Thyroid gland (tissue), 4 donors: ENCODE results near the gene CCK. TPM values are rescaled to one million over a fixed set of nuclear protein-coding genes. Genes with fewer than 3 reads are reported as not detected.

Experiments
- DNase-seq, 2 donors: peaks; one replicate each; pipeline ENCODE4 v3.0.0-alpha.2; 2019
- H3K27ac ChIP-seq, 3 donors: fragments of 200-600 bp; sonication (generic); 1 replicate in 2 of 3; 2 replicates in 1 of 3; pipeline ENCODE4 v1.5.1; 2016 to 2019; ENCODE audit warnings: mild to moderate bottlenecking in 1 of 3, moderate library complexity in 1 of 3
- H3K27me3 ChIP-seq: fragments of 200-600 bp; sonication (generic); one replicate; pipeline ENCODE4 v1.5.1; 2019
- H3K36me3 ChIP-seq, 2 donors: fragments of 200-600 bp; sonication (generic); one replicate each; pipeline ENCODE4 v1.5.1; 2016 to 2019
- H3K4me1 ChIP-seq, 2 donors: fragments of 200-600 bp; sonication (generic); one replicate each; pipeline ENCODE4 v1.5.1; 2017 to 2019
- H3K4me3 ChIP-seq, 3 donors: fragments of 200-600 bp; sonication (generic); replicated peaks in 1 of 3; 1 replicate in 2 of 3; 2 replicates in 1 of 3; pipeline ENCODE4 v1.5.1; 2016; ENCODE audit warnings: mild to moderate bottlenecking in 1 of 3
- H3K9me3 ChIP-seq: fragments of 200-600 bp; sonication (generic); one replicate; pipeline ENCODE4 v1.5.1; 2017
- POLR2A ChIP-seq, 2 donors: fragments of 450-650 bp; IDR thresholded peaks; one replicate each; pipeline ENCODE4 v1.6.1; 2017; ENCODE audit warnings: antibody characterized with exemption in 2 of 2, mild to moderate bottlenecking in 2 of 2, moderate library complexity in 1 of 2
- WGBS, 2 donors: methylation state at CpG; one replicate each; pipeline ENCODE4 v1.1.5; 2017; 5-methylcytosine and 5-hydroxymethylcytosine counted together
- intact Hi-C: fragments of 100-400 bp; cut with DNase I; formaldehyde crosslinking; loops from one replicate; pipeline ENCODE4 v1.15.1; 2023
- total RNA-seq, 4 donors: library from RNA; depleted of rRNA; stranded (reverse); fragments of >200 nt; gene quantifications; one replicate each; pipeline ENCODE4 v1.2.3, GENCODE V29; 2016
- TF ChIP-seq, protein P1 (sequence below), 6 experiments: fragments of 200-600 bp in 3 of 6; fragments of 450-650 bp in 3 of 6; sonication (generic) in 3 of 6; IDR thresholded peaks; one replicate each; pipeline ENCODE4 v1.5.1; 2016 to 2019; ENCODE audit warnings: antibody characterized with exemption in 6 of 6, mild to moderate bottlenecking in 2 of 6, inconsistent platforms in 1 of 6, moderate library complexity in 1 of 6

CCK gene
- total RNA-seq, 4 donors from 2014 or later: 0.89 TPM; not detected in 3

DNA sequence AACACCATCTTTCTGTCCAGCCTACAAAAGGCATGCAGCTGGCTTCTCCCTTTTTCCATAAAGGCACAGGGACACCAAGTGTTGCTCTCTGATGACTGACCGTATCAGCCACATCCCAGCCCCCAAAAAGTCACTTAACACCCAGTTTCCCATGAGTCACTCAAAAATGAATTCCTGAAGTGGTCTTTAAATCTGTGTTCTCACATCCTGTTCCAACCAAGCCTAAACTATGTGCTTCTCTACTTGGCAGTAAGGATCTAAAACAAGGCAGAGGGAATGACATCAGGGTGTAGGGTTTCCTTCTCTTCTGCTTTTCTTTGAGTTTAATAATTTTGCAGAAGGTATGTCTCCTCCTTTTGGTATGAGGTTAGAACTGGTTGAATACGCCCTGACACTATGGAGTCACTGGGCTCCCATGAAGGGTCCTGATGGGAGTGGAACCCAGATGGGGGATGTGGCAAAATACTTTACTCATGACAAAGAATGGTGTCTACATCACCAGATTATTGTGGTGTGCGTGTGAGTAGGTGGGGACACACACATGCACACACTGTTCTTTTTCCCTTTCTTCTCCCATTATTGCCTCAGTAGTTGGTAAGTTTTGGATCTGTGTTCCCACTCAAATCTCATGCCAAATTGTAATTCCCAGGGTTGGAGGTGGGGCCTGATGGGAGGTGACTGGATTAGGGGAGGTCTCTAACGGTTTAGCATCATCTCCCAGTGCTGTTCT is 35.6 kb upstream of the CCK start:
- Histone ChIP-seq H3K4me1 (no peaks in the 10 kb centered on the region), H3K4me3 (no peak overlapping the region), H3K27me3 (no peaks in the 10 kb centered on the region), H3K36me3 (no peaks in the 10 kb centered on the region), H3K9me3 (no peaks in the 10 kb centered on the region), H3K27ac (no peak overlapping the region)
- TF ChIP-seq, protein P1, sequence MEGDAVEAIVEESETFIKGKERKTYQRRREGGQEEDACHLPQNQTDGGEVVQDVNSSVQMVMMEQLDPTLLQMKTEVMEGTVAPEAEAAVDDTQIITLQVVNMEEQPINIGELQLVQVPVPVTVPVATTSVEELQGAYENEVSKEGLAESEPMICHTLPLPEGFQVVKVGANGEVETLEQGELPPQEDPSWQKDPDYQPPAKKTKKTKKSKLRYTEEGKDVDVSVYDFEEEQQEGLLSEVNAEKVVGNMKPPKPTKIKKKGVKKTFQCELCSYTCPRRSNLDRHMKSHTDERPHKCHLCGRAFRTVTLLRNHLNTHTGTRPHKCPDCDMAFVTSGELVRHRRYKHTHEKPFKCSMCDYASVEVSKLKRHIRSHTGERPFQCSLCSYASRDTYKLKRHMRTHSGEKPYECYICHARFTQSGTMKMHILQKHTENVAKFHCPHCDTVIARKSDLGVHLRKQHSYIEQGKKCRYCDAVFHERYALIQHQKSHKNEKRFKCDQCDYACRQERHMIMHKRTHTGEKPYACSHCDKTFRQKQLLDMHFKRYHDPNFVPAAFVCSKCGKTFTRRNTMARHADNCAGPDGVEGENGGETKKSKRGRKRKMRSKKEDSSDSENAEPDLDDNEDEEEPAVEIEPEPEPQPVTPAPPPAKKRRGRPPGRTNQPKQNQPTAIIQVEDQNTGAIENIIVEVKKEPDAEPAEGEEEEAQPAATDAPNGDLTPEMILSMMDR (IDR thresholded peaks at IDR 0.05): no peak
- TF ChIP-seq POLR2A (IDR thresholded peaks at IDR 0.05): no peak
- 64% methylated on average over 4 of the region's 4 CpGs for WGBS, 2 donors
- no peak for DNase-seq
- intact Hi-C loops: no loop called here

DNA sequence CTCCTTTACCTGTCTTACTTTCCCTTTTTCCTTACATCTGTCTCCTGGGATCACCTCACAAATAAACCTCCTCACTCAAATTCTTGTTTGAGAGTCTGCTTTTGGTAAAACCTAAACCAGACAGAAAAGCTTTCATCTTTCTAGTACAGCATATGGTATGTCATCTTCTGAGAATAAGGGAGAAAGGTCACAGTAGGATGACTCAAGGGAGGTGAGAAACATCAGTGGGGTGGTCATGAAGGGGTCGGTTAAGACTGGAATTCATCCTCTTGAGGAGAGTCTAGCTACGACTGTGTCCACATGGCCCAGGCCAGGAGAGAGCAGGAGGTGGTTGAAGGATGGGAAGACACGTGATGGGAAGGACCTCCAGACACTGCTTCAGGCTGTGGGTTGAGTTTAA is 34.8 kb upstream of the CCK start:
- Histone ChIP-seq H3K9me3 (no peaks in the 10 kb centered on the region), H3K36me3 (no peaks in the 10 kb centered on the region), H3K27me3 (no peaks in the 10 kb centered on the region), H3K4me1 (no peaks in the 10 kb centered on the region), H3K27ac (no peak overlapping the region), H3K4me3 (no peak overlapping the region)
- TF ChIP-seq, protein P1 (IDR thresholded peaks at IDR 0.05): no peak
- TF ChIP-seq POLR2A (IDR thresholded peaks at IDR 0.05): no peak
- no peak for DNase-seq
- WGBS, 2 donors: 68 to 75% methylated on average over 3 of the region's 3 CpGs
- intact Hi-C loops: no loop called here

DNA sequence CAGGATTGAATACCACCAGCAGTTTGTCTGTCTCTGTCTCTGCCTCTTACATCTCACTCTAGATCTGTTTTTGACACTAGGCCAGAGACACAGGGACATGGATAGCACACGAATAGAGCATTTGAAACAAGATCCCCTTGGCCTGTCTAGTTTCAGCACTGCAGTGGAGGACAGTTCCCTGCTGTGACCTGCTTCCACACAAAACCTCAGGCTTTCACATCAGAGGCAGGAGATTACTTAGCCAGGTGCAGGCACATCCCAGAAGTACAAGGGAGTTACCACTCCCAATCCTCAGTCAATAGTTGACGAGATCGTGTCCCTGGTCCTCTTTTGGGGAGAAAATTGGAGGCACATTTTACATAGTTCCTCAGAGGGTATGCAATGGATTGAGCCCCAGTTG is 34.0 kb upstream of the CCK start:
- 10 to 22% methylated on average over 3 of the region's 3 CpGs for WGBS, 2 donors
- TF ChIP-seq, protein P1 (IDR thresholded peaks at IDR 0.05): no peak
- no peak for TF ChIP-seq POLR2A (IDR thresholded peaks at IDR 0.05)
- DNase-seq: peak; percentile 24 to 48

DNA sequence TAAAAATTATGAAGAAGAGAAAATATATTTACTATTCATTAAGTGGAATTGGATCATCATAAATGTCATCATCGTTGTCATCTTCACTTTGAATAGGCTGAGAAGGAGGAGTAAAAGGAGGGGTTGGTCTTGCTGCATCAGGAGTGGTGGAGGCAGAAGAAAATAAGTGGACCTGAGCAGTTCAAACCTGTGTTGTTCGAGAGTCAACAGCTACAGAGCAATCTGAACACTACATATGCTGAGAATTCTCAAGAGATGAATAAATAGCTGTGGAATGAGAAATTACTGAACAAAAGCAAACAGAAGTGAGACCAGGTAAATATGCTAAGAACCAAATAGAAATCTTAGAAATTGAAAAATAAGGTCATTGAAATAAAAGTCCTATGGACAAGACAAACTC is 32.3 kb upstream of the CCK start:
- intact Hi-C loops: no loop called here
- no peaks in the 10 kb centered on the region for H3K27me3 ChIP-seq
- TF ChIP-seq POLR2A (IDR thresholded peaks at IDR 0.05): no peak
- TF ChIP-seq, protein P1 (IDR thresholded peaks at IDR 0.05): no peak
- H3K27ac ChIP-seq: no peak overlapping the region
- no peaks in the 10 kb centered on the region for H3K4me1 ChIP-seq
- H3K9me3 ChIP-seq: no peaks in the 10 kb centered on the region
- no peak overlapping the region for H3K4me3 ChIP-seq
- no peaks in the 10 kb centered on the region for H3K36me3 ChIP-seq
- no peak for DNase-seq
- WGBS, 2 donors: 75 to 77% methylated on average over 2 of the region's 2 CpGs

More for the DNA sequence above, 34.0 kb upstream of the CCK start:
- no peaks in the 10 kb centered on the region for H3K27me3 ChIP-seq
- H3K27ac ChIP-seq: no peak overlapping the region
- intact Hi-C loops: no loop called here
- H3K4me1 ChIP-seq: no peaks in the 10 kb centered on the region
- H3K36me3 ChIP-seq: no peaks in the 10 kb centered on the region
- no peak overlapping the region for H3K4me3 ChIP-seq
- H3K9me3 ChIP-seq: no peaks in the 10 kb centered on the region

DNA sequence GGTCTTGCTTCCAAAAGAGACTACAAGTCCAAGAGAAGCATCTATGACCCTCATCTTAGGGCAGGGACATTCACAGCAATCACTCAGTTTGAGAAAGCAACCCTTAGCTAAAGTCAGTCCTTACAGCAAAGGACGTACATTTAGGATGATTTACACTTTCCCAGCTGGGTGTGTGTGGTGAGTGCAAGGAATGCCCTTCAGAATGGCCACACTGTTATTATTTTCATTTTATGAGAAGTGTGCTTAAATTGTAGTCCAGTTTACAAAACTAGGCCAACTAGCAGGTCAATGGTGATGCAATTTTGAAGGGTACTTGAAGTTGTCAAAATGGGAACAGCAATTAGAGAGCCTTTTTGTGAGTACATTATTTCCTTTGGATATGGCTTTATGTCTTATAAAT is 26.0 kb upstream of the CCK start:
- H3K27ac ChIP-seq: no peak overlapping the region
- no peak for DNase-seq
- H3K27me3 ChIP-seq: no peaks in the 10 kb centered on the region
- intact Hi-C loops: no loop called here
- H3K4me1 ChIP-seq: no peaks in the 10 kb centered on the region
- no peaks in the 10 kb centered on the region for H3K36me3 ChIP-seq
- H3K9me3 ChIP-seq: no peaks in the 10 kb centered on the region
- no peak for TF ChIP-seq POLR2A (IDR thresholded peaks at IDR 0.05)
- TF ChIP-seq, protein P1 (IDR thresholded peaks at IDR 0.05): no peak
- H3K4me3 ChIP-seq: no peak overlapping the region
- 62 to 74% methylated on average over 1 of the region's 1 CpG for WGBS, 2 donors
